Mesothelial cell of epicardium (in vitro differentiated cells): Measurements from ENCODE around the gene ZYG11B. TPM values are rescaled to one million over a fixed set of nuclear protein-coding genes. Genes with fewer than 3 reads are reported as not detected.
"Not testable (repeated sequence)": the region's sequence is repeated elsewhere in the genome, so short reads cannot be mapped to it uniquely, and the experiment has no call there.

Source experiments
- DNase-seq, 2 experiments: peaks; one replicate each; pipeline ENCODE4 v3.0.0; 2021; ENCODE audit warnings: low spot score in 2 of 2; ENCODE audit not compliant: unreplicated experiment in 2 of 2
- H3K27ac Mint-ChIP-seq: 2 replicates; pipeline ENCODE4 v1.8.0; 2021; ENCODE audit warnings: mixed read lengths
- H3K27me3 Mint-ChIP-seq: 2 replicates; pipeline ENCODE4 v1.8.0; 2021; ENCODE audit warnings: low read depth, mixed read lengths
- H3K36me3 Mint-ChIP-seq: 2 replicates; pipeline ENCODE4 v1.8.0; 2021; ENCODE audit warnings: mixed read lengths
- H3K4me1 Mint-ChIP-seq: 2 replicates; pipeline ENCODE4 v1.8.0; 2021; ENCODE audit warnings: mixed read lengths
- H3K4me3 Mint-ChIP-seq: 2 replicates; pipeline ENCODE4 v1.8.0; 2021; ENCODE audit warnings: mild to moderate bottlenecking, moderate library complexity, mixed read lengths
- H3K9me3 Mint-ChIP-seq: 2 replicates; pipeline ENCODE4 v1.8.0; 2021; ENCODE audit warnings: mixed read lengths
- total RNA-seq: library from RNA; stranded (reverse); gene quantifications from 3 replicates; pipeline ENCODE4 v1.2.1, GENCODE V29; 2021
- TF ChIP-seq, protein P1 (sequence below): fragments of 200-600 bp; sonication (generic); IDR thresholded peaks from one replicate; pipeline ENCODE4 v1.5.0; 2021; ENCODE audit warnings: antibody characterized with exemption; ENCODE audit not compliant: unreplicated experiment

The ZYG11B gene
- total RNA-seq, 1 donor from 2014 or later, result 32.5 TPM

DNA sequence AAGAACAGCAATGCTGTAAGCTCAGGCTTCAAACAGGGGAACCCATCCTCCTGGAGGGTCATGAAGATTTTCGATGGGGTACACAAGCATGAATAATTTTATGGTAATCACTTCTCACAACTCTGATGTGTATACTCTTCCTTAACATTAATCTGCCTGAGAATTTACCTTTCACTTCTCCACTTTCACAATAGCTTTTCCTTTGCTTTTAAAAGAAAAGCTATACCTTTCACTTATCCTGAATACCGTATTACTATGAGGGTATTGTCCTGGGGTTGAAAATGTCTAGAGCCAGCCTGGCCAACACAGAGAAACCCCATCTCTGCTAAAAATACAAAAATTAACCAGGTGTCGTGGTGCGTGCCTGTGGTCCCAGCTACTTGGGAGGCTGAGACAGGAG, 12.7 kb upstream of the ZYG11B start:
- TF ChIP-seq, protein P1, sequence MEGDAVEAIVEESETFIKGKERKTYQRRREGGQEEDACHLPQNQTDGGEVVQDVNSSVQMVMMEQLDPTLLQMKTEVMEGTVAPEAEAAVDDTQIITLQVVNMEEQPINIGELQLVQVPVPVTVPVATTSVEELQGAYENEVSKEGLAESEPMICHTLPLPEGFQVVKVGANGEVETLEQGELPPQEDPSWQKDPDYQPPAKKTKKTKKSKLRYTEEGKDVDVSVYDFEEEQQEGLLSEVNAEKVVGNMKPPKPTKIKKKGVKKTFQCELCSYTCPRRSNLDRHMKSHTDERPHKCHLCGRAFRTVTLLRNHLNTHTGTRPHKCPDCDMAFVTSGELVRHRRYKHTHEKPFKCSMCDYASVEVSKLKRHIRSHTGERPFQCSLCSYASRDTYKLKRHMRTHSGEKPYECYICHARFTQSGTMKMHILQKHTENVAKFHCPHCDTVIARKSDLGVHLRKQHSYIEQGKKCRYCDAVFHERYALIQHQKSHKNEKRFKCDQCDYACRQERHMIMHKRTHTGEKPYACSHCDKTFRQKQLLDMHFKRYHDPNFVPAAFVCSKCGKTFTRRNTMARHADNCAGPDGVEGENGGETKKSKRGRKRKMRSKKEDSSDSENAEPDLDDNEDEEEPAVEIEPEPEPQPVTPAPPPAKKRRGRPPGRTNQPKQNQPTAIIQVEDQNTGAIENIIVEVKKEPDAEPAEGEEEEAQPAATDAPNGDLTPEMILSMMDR, result no peak
- DNase-seq, result no peak
- Mint-ChIP-seq H3K4me1 (peaks cover 6% of the 10 kb centered on the region), H3K27me3 (no peaks in the 10 kb centered on the region), H3K9me3 (no peaks in the 10 kb centered on the region), H3K27ac (no peak overlapping the region), H3K4me3 (no peak overlapping the region), H3K36me3 (no peaks in the 10 kb centered on the region)

DNA sequence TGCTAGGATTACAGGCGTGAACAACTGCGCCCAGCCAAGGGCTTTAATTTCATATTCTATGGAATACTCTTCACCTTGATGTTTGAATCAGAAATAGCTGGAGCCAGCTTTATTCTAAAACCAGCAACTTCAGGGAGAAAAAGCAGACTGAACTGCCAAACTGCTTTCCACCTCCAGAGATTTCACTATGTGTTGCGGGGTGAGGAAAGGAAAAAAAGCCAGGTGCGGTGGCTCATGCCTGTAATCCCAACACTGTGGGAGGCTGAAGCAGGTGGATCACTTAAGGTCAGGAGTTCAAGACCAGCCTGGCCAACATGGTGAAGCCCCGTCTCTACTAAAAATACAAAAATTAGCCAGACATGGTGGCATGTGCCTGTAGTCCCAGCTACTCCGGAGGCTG, 11.0 kb upstream of the ZYG11B start:
- not testable (repeated sequence) for H3K9me3 Mint-ChIP-seq, H3K27me3 Mint-ChIP-seq, DNase-seq, H3K36me3 Mint-ChIP-seq, H3K27ac Mint-ChIP-seq, H3K4me3 Mint-ChIP-seq, H3K4me1 Mint-ChIP-seq

DNA sequence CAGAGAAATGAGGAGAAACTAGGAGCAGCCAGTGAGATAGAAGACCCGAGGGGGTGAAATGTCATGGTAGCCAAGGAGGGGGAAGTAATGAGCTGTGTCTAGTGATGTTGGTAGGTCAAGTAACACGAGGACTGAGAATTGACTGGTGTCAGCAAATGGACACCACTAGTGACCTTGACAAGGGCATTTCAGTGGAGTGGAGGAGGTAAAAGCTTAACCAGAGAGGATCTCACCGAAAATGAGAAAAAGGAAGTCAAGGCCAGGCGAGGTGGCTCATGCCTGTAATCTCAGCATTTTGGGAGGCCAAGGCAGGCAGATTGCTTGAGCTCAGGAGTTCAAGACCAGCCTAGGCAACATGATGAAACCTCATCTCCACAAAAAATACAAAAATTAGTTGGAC, 3.0 kb upstream of the ZYG11B start:
- peaks cover 1% of the 10 kb centered on the region for H3K27me3 Mint-ChIP-seq
- no peaks in the 10 kb centered on the region for H3K9me3 Mint-ChIP-seq
- H3K36me3 Mint-ChIP-seq, result no peaks in the 10 kb centered on the region
- no peak for DNase-seq
- no peak overlapping the region for H3K4me3 Mint-ChIP-seq
- TF ChIP-seq, protein P1, result no peak
- no peak overlapping the region for H3K27ac Mint-ChIP-seq
- peaks cover 14% of the 10 kb centered on the region for H3K4me1 Mint-ChIP-seq

DNA sequence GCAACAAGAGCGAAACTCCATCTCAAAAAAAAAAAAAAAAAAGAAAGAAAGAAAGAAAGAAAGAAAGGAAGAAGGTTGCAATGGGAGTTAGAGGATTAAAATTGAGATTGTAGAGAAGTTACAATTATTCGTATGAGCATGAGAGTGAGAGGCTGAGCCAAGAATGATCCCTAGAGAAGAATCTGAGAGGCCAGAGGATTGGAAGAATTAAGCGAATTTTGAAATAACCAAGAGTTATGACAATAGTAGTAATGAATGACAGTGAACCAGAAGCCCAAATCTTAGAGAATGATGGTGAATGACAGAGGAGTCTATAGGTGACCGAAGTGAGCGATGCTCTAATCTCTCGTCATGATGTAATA, 369 bp upstream of the ZYG11B start:
- Mint-ChIP-seq H3K27me3 (no peaks in the 10 kb centered on the region), H3K4me3 (peak overlapping the region; percentile 73), H3K27ac (peak overlapping the region; percentile 18), H3K9me3 (no peaks in the 10 kb centered on the region), H3K4me1 (peaks cover 22% of the 10 kb centered on the region), H3K36me3 (no peaks in the 10 kb centered on the region)
- TF ChIP-seq, protein P1, result no peak
- no peak for DNase-seq

DNA sequence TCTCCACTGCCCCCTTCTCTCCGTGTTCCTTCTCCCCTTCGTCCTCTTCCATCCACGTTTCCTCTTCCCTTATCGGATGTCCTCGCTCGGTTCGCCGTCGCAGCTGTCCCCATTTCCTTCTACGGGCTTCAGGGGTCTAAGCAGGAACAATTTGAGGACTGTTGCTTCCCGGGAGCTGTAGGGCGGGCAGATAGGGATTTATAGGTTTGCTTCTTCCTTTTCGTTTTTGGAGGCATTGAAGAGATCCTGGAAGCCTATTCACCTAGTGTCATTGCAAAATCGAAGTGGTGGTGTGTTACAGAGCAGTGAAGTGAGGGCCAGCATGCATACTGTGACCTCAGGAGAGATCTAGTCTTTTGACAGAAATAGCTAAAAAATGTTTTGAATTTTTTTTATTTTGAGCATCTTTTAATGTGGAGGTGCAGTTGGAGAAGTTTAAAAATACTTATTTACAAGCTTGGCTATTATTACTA, 897 bp downstream of the ZYG11B start:
- H3K4me3 Mint-ChIP-seq, result peak overlapping the region; percentile 86

DNA sequence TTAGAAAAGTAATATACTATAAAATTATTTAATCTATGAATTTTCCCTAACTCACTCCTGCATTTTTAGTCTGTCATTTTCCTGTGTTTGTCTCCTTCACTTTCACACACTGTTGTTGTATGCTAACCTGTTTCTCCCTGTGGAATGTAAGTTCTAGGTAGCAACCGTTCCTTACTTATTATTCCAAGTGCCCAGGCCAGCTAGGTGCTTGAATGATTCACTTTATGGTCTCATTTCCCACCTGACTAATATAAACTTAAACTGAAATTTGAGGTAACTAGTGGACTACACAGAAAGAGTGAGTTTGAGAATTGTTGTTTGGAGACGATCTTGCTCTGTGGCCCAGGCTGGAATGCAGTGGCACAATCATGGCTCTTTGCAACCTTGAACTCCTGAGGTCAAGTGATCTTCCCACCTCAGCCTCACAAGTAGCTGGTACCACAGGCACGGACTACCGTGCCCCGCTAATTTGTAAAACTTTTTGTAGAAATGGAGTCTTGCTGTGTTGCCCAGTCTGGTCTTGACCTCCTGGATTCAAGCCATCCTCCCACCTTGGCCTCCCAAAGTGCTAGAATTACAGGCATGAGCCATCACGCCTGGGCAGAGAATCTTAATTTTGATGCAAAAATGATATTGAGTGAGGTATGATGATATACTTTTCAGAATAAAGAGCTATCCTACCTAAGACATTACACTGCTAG, 1.9 kb downstream of the ZYG11B start:
- Mint-ChIP-seq H3K36me3 (peaks cover 7% of the 10 kb centered on the region), H3K4me3 (peak overlapping the region; percentile 86), H3K4me1 (peaks cover 22% of the 10 kb centered on the region), H3K27me3 (no peaks in the 10 kb centered on the region), H3K27ac (no peak overlapping the region), H3K9me3 (no peaks in the 10 kb centered on the region)
- TF ChIP-seq, protein P1, result no peak
- no peak for DNase-seq

More for the DNA sequence above, 897 bp downstream of the ZYG11B start:
- Mint-ChIP-seq H3K9me3 (no peaks in the 10 kb centered on the region), H3K4me1 (peaks cover 22% of the 10 kb centered on the region), H3K36me3 (peaks cover 7% of the 10 kb centered on the region), H3K27me3 (no peaks in the 10 kb centered on the region), H3K27ac (peak overlapping the region; percentile 83)
- no peak for DNase-seq
- TF ChIP-seq, protein P1, result no peak
